Measurements from ENCODE around the gene MDM4.

DNA sequence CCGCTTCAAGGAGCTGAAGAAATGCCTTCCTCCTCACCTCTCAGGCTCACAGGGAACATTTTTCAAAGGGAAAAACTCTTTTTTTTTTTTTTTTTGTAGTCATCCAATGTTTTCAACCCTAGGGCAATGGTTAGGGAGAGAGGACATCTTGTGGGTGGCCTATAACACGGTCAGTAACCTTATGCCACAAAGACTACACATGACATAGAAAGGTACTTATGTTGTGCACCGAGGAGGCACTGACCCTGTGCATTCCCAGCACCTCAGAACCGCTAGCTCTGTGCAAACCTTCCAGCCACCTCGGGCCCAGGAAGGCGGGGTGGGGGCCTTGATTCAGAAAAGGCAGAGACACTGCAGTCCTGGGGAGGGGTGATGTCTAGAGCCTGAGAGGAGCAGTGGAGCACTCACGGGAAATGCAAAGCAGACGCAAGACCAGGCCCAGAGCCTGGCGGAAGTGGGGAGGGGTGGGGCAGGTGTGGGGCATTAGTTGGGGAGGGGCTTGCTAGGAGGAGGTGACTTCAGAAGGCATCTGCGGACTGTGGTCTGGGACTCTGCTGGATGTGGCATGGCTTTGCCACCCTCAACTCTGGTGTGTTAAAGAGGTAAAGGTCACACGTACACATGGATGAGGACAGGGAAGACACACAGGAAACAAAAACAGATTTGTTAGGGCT, 68.6 kb downstream of the MDM4 start:
- TF ChIP-seq, protein P1, sequence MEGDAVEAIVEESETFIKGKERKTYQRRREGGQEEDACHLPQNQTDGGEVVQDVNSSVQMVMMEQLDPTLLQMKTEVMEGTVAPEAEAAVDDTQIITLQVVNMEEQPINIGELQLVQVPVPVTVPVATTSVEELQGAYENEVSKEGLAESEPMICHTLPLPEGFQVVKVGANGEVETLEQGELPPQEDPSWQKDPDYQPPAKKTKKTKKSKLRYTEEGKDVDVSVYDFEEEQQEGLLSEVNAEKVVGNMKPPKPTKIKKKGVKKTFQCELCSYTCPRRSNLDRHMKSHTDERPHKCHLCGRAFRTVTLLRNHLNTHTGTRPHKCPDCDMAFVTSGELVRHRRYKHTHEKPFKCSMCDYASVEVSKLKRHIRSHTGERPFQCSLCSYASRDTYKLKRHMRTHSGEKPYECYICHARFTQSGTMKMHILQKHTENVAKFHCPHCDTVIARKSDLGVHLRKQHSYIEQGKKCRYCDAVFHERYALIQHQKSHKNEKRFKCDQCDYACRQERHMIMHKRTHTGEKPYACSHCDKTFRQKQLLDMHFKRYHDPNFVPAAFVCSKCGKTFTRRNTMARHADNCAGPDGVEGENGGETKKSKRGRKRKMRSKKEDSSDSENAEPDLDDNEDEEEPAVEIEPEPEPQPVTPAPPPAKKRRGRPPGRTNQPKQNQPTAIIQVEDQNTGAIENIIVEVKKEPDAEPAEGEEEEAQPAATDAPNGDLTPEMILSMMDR (IDR thresholded peaks at IDR 0.05) = no peak
- no peak for TF ChIP-seq POLR2A (IDR thresholded peaks at IDR 0.05)
